ENCODE data around the gene PHC2. TPM values are rescaled to one million over a fixed set of nuclear protein-coding genes. Genes with fewer than 3 reads are reported as not detected.

The PHC2 gene
- total RNA-seq, 1 donor from 2014 or later: 105 TPM

GRCh38 chr1:33369764-33370163 is 61.1 kb downstream of the PHC2 start:
- Histone ChIP-seq H3K27ac (replicated peaks) (peak overlapping the region; percentile 69), H3K4me3 (no peak overlapping the region), H3K36me3 (peaks cover 16% of the 10 kb centered on the region), H3K4me1 (peaks cover 68% of the 10 kb centered on the region), H3K9me3 (replicated peaks) (no peaks in the 10 kb centered on the region), H3K27me3 (ENCODE audit: low read depth) (no peaks in the 10 kb centered on the region)
- DNase-seq: no peak
- intact Hi-C loops (cut with micrococcal nuclease): loop anchor here (5.0 to 10.0 kb wide), 2 partner anchors 72 to 85 kb away; no protein-coding TSS in a partner anchor
- TF ChIP-seq CTCF (IDR thresholded peaks at IDR 0.05; ENCODE audit: borderline replicate concordance): no peak

DNA sequence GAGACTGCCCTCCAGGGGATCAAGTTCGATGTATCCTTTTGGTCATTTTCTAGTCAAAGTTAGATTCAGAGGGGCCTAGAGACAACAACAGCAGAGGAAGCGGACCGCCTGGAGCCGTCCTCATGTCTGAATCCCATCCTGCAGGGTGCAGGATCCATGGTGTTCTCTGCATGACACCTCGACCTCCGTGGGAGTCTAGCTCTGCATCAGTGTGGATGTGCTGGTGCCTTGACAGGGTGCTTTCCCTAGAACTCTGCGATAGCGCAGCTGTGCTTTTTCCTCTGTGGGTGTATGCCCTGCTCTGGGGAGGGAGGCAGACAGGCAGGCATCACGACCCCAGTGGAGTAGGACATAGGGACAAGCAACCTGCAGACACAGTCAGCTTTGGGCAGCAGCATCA is 61.8 kb downstream of the PHC2 start:
- Histone ChIP-seq H3K27ac (replicated peaks) (no peak overlapping the region), H3K4me1 (peaks cover 68% of the 10 kb centered on the region), H3K9me3 (replicated peaks) (no peaks in the 10 kb centered on the region), H3K27me3 (ENCODE audit: low read depth) (no peaks in the 10 kb centered on the region), H3K36me3 (peaks cover 16% of the 10 kb centered on the region), H3K4me3 (no peak overlapping the region)
- DNase-seq: no peak
- TF ChIP-seq CTCF (IDR thresholded peaks at IDR 0.05; ENCODE audit: borderline replicate concordance): no peak
- intact Hi-C loops (cut with micrococcal nuclease): loop anchor here (5.0 kb wide), 1 partner anchor 72 kb away; no protein-coding TSS in a partner anchor

DNA sequence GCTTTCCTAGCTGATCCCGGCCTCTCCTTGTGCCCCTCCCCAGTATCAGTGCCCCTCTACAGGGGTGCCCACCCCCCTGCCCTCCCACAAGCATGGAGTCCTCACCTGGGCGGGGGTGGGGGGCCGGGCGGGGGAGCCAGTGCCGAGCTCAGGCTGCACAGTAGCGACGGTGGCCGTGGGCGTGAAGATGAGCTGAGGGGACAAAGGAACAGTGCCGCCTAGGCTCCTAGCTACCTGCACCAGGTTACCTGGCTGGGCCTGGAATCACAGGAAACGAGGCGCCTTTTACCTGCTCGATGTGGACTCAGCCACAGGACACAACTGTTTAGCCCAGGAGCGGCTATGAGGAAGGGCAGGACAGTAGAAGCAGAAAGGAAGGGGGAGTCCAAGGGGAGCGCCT is 62.5 kb downstream of the PHC2 start:
- DNase-seq: no peak
- Histone ChIP-seq H3K27me3 (ENCODE audit: low read depth) (no peaks in the 10 kb centered on the region), H3K36me3 (peaks cover 16% of the 10 kb centered on the region), H3K27ac (replicated peaks) (peak overlapping the region; percentile 91), H3K4me3 (no peak overlapping the region), H3K9me3 (replicated peaks) (no peaks in the 10 kb centered on the region), H3K4me1 (peaks cover 68% of the 10 kb centered on the region)
- no peak for TF ChIP-seq CTCF (IDR thresholded peaks at IDR 0.05; ENCODE audit: borderline replicate concordance)
- intact Hi-C loops (cut with micrococcal nuclease): loop anchor here (5.0 kb wide), 1 partner anchor 71 kb away; no protein-coding TSS in a partner anchor

DNA sequence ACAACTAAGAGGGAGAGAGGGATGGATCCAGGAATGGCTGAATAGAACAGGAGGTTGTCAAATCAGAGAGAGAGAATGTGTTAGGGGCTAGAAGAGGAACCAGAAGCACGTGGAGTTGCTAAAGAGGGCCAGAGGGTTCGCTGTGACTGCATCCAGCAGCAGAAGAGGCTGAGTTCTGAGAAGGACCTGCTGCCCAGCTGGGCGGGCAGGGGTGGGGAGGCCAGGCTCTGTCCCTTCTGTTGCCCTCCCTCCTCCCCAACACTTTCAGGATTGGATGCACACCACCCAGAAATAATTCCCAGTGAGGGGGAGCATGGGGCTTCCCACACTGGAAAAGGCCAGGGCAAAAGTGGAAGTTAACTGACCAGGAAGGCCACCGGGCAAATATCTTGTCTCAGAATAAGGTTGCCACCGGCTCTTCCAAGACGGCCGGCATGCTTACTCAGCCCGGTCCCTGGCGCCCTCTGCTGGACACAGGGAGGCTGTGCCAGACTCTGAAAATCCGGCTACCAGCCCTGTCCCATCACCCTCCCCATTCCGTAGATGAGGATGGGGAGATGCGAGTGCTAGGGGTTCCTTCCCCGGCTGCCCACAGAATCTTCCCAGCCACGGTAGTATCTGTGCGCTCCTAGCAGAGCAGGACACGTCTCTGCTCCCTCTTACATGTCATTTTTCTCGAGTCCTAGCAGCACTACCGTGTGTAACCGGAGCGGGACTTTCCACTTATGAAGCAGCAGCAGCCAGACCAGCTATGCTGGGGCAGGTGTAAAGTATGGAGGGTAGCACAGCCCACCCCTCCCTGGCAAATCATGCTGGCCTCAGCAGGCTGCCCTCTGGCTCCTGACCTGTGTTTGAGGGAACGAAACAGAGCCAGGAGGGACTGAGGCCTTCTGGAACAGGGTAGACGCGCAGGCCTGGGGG is 63.1 kb downstream of the PHC2 start:
- H3K4me3 ChIP-seq: no peak overlapping the region
- H3K27ac ChIP-seq (replicated peaks): peak overlapping the region; percentile 91
- peaks cover 74% of the 10 kb centered on the region for H3K4me1 ChIP-seq
- DNase-seq: peak; percentile 86
- no peaks in the 10 kb centered on the region for H3K9me3 ChIP-seq (replicated peaks)
- TF ChIP-seq CTCF (IDR thresholded peaks at IDR 0.05; ENCODE audit: borderline replicate concordance): peak; percentile 99
- intact Hi-C loops (cut with micrococcal nuclease): loop anchor here (5.0 kb wide), 1 partner anchor 70 kb away; no protein-coding TSS in a partner anchor
- H3K27me3 ChIP-seq (ENCODE audit: low read depth): no peaks in the 10 kb centered on the region
- H3K36me3 ChIP-seq: peaks cover 16% of the 10 kb centered on the region

DNA sequence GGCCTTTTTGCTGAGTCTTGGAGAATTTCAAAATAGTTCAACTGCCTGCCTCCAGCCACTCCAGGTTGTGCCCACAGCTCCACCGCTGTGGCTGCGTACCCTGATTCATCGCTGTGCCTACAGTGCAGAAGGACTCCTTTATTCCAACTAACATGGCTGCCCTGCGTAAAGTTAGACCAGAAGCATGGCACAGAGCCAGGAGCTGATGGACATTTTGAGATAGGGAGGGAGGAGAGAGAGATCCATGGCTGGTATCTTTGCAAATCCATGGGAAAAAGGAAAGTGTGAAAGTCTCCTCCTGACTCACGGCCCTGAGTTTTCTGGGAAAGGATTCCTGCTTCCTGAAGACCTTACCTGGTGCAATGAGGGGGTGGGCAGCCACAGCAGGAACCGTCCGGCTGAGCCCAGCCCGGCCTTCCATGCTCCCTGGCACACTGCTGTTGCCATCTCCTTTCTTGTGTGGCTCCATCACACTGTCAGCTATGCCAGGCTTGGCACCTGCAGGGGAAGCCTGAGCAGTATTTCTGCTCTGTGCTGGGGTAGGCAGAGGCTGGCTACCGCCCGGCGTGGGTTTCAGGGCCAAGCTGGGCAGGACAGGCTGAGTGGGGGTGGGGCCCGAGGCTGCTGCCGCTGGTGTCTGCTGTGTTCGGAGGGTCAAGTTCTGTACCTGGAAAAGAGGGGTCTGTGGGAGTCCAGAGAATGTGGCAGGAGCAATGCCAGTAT is 64.0 kb downstream of the PHC2 start:
- Histone ChIP-seq H3K36me3 (peaks cover 11% of the 10 kb centered on the region), H3K9me3 (replicated peaks) (no peaks in the 10 kb centered on the region), H3K27me3 (ENCODE audit: low read depth) (no peaks in the 10 kb centered on the region), H3K4me1 (peaks cover 83% of the 10 kb centered on the region), H3K27ac (replicated peaks) (peak overlapping the region; percentile 91), H3K4me3 (no peak overlapping the region)
- intact Hi-C loops (cut with micrococcal nuclease): loop anchor here (5.0 kb wide), 1 partner anchor 70 kb away; no protein-coding TSS in a partner anchor
- no peak for DNase-seq
- no peak for TF ChIP-seq CTCF (IDR thresholded peaks at IDR 0.05; ENCODE audit: borderline replicate concordance)

All from left ventricle myocardium inferior (tissue), 1 donor.